Neural cell (in vitro differentiated cells): Measurements from ENCODE around the gene COL19A1.

Experiments used
- EP300 ChIP-seq: fragments of 450-650 bp; conservative IDR thresholded peaks from 2 replicates; pipeline ENCODE4 v1.6.1; 2014; ENCODE audit warnings: antibody characterized with exemption, mild to moderate bottlenecking, moderate library complexity; ENCODE audit not compliant: poor library complexity, severe bottlenecking
- EZH2 ChIP-seq: fragments of 200-600, 300-800 bp; shearing (Covaris generic), sonication (generic); IDR thresholded peaks from 2 replicates; pipeline ENCODE4 v1.6.1; 2014; ENCODE audit warnings: antibody characterized with exemption, low read length, borderline replicate concordance, mild to moderate bottlenecking; ENCODE audit not compliant: insufficient read depth, poor library complexity, severe bottlenecking
- RAD21 ChIP-seq: fragments of 450-650 bp; conservative IDR thresholded peaks from 2 replicates; pipeline ENCODE4 v1.6.1; 2014; ENCODE audit warnings: antibody characterized with exemption, mild to moderate bottlenecking, moderate library complexity
- SMC3 ChIP-seq: fragments of 450-650 bp; conservative IDR thresholded peaks from 2 replicates; pipeline ENCODE4 v1.6.1; 2014; ENCODE audit warnings: antibody characterized with exemption, mild to moderate bottlenecking, moderate library complexity; ENCODE audit not compliant: poor library complexity
- TF ChIP-seq, protein P1 (sequence below): fragments of 450-650 bp; IDR thresholded peaks from 2 replicates; pipeline ENCODE4 v1.5.1; 2014; ENCODE audit warnings: antibody characterized with exemption, mild to moderate bottlenecking, moderate library complexity; ENCODE audit not compliant: poor library complexity, severe bottlenecking

DNA sequence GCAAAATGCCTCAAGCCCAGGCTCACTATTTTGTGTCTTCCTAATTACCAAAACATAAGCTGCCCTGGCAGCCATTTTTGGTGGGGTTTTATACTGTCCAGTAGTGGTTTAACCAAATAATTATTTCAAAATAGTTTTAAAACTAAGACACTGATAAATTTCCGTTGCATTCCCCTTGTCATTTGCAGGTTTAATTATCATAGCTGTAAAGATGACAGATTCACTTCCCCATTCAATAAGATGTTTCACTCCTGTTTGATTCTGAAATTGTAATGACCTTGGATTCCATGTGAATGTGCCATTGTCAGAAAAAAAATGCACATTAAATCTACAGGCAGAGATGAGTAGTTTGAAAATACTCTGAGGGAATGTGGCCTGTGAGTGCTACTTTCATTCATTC lies 264.5 kb downstream of the COL19A1 start:
- TF ChIP-seq RAD21 (no peak), EP300 (no peak), SMC3 (no peak), EZH2 (no peak)
- TF ChIP-seq, protein P1, sequence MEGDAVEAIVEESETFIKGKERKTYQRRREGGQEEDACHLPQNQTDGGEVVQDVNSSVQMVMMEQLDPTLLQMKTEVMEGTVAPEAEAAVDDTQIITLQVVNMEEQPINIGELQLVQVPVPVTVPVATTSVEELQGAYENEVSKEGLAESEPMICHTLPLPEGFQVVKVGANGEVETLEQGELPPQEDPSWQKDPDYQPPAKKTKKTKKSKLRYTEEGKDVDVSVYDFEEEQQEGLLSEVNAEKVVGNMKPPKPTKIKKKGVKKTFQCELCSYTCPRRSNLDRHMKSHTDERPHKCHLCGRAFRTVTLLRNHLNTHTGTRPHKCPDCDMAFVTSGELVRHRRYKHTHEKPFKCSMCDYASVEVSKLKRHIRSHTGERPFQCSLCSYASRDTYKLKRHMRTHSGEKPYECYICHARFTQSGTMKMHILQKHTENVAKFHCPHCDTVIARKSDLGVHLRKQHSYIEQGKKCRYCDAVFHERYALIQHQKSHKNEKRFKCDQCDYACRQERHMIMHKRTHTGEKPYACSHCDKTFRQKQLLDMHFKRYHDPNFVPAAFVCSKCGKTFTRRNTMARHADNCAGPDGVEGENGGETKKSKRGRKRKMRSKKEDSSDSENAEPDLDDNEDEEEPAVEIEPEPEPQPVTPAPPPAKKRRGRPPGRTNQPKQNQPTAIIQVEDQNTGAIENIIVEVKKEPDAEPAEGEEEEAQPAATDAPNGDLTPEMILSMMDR = no peak
